LoVo (cell line): ENCODE measurements around the gene HRAS.
"Not testable (repeated sequence)": the region's sequence is repeated elsewhere in the genome, so short reads cannot be mapped to it uniquely, and the experiment has no call there.

Experiments
- DNase-seq: peaks from one replicate; pipeline ENCODE4 v3.0.0-alpha.2; 2016; ENCODE audit warnings: low spot score

The HRAS gene

DNA sequence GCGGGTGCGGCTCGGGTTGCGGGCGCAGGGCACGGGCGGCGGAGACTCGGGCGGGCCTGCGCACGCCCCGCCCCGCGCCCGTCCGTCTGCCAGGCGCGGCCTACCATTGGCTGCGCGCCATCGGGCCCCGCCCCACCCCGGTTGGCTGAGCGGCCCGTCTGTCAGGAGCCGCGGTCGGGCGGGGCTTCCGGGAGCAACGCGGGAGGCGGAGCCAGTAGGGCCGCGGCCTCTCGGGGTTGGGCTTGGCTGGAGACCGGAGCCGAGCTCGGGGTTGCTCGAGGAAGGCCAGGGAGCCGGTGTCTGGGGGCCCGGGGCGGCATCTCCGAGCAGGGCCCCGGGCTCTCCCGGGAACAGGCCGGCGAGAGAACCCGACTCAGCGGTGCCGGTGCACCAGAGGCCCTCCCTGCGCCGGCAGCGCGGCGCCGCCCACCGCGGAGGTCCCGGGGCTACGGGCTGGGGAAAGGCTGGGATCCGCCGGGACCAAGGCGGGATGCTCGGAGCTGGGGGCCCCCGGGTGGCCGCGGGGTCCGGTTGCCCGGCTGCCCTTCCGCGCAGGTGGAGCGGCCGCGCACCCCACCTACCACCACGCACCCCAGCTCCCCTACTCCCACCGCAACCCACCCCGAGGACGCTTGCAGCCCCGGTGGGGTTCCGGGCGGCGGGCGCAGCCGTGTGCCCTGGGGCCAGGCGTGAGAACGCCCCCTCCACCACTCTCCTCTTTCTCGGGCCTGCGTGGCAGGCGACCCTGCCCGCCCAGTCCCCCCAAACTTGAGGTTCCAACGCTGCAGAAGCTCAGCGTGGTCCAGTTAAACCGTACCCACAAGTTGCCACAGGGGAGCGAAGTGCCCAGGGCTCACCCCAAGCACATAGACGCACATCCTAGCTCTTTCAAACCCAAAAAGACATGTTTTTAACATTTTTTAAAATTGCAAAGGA lies at the start of gene HRAS:
Gene HRAS, minus strand, starts transcription at position 58 of the 936 bp plus-strand sequence.
- peak; percentile 97 for DNase-seq

- no peak for DNase-seq
Observed at GRCh38 chr11:584287-584686, 48.9 kb upstream of the HRAS start.

DNA sequence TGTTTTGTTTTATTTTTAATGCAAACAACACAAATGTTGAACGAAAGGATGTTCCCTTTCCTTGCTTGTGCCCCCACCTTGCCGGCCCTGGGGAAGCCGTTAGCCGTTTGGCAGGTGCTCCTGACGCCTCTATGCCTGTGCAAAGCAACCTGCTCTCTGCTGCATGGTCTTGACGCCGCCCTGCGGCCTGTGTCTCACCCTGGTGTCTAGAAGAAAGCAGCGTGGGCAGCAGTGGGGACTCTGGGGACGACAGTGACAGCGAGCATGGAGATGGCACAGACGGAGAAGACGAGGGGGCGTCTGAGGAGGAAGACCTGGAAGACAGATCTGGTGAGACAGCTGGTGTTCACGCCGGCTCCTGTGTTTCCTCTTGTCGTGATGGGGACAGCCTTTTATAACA lies 46.4 kb upstream of the HRAS start:
- DNase-seq = no peak

- DNase-seq = no peak
Observed at GRCh38 chr11:581342-581741, 46.0 kb upstream of the HRAS start.

DNA sequence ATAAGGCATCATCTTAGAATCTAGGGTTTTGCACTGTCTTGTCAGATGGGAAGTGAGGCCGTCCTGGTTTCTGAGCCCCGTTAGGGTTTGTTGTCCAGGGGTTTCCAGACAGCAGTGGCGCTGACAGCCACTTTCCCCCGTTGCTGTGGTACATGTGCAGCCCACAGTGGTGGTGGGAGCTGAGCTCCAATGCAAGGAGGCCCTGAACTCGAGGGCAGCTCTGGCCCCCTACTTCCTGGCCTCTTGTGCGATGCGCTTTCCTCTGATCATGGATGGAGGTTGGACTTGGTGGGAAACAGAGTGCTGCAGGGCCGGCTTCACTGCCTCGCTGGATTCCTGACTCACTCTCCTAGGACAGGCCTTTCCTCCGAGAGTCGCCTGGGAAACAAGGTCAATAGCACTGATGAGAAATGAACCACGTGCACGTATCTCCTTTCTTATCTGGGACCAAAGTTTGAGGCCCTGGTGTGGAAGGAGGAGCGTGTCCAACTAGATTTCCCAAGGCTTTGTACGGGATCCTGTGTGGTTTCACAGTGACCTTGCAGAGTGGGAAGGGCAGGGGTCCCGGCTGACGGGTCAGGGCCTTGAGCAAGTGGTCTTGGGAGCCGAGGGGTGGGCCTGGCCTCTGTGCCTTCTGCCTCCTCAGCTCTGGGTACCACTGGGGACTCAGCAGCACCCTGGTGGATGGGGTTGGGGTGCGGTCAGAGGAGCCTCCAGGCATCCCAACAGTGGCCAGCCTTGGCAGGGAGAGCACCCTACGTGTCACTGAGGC lies 44.6 kb upstream of the HRAS start:
- DNase-seq = no peak

DNA sequence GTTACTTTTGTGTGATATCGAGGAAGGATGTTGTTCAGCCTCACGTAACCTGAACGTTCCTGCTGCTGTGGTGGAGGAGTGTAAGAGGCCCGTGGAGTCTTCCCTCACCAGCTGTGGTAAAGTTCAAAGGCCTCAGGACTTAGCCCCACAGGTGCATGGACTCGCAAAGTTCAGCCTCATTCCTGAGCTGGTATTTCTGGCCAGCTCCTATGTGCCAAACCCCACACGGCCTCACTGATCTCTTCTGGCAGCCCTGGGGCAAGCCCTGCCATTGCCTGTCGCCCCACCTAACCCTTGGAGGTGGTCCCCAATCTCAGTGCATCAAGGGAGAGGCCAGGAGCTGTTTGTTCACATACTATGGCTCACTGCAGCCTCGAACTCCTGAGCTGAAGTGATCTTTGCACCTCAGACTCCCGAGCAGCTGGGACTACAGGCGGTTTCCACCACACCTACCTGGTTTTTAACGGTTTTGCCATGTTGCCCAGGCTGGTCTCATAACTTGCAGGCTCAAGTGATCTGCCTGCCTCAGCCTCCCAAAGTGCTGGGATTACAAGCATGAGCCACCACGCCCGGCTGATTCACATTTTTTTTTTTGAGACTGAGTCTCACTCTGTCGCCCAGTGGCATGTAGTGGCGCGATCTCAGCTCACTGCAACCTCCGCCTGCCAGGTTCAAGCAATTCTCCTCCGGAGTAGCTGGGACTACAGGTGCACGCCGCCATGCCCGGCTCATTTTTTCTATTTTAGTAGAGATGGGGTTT lies 43.1 kb upstream of the HRAS start:
- no peak for DNase-seq

- DNase-seq = no peak
Observed at GRCh38 chr11:577611-577894, 42.2 kb upstream of the HRAS start.

- no peak for DNase-seq
Observed at GRCh38 chr11:576811-577610, 41.6 kb upstream of the HRAS start.

DNA sequence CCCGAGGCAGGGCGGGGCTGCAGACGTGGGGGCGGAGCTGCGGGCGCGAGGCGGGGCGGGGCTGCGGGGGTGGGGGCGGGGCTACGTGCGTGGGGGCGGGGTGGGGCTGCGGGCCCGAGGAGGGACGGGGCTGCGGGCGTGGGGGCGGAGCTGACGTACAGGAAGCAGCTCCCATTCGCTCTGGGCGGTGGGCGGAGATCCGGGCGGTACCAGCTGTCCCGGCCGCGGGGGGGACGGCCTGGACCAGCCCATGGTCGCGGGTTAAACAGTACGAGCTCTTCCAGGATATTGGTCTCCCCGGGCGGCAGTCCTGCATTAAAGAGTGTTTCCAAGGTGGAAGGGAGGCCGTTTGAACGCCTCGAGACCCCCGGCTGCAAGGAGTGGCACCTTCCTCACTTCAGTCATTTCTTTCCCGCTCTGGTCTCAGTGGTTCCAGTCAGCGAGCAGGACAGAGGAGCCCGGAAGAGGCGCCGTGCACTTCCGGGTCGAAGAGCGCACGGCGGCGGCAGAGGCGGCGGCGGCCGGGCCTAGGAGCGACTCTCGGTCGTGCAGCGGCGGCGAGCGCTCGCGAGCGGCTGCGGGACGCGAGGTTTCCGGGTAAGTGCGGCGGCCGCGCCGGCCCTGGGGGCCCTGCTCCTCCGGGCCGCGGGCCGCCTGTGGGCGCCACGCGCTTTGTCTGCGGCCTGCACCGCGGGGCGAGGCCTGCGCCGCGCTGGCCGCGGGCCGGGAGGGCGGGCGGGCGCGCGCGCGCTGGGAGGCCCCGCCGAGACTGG lies 40.8 kb upstream of the HRAS start, which contains the start of gene PHRF1:
Gene PHRF1, plus strand, starts transcription at position 475 of the 773 bp plus-strand sequence. CDS start 5,043 bp downstream, outside the sequence.
- peak; percentile 94 for DNase-seq

- no peak for DNase-seq
Observed at GRCh38 chr11:575313-575995, 40.1 kb upstream of the HRAS start.

DNA sequence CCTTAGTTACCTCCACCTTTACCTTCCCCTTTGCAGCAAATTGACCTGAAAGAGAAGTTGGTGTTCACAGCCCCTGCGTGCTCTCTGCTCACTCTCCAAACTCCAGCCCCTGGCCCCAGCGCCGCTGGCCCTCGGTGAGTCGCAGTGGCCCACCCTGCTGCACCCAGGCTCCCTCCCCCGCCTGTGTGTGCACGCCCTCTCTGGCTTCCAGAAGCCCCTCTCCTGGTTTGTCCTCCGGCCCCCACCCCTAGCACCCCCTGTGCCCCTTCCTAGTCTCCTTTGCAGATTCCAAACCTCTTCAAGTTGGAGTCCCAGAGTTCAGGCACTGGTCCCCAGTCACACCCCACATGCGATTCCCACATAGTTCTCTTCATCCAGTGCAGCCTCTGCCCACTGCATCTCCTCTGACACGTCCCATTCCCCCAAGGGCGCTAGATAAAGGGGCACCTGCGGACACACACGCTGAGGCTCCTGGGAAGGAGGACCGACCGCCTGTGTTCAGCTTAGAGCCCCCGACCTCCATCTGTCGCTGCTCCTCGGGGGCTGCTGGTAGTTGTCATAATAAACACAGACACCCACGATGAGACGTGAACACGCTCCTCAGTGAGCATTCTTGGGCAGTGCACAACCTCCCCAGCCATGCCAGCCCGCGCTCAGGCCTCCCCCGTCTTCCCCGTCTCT lies 39.4 kb upstream of the HRAS start:
- no peak for DNase-seq

- DNase-seq = not testable (repeated sequence)
Observed at GRCh38 chr11:574031-574570, 38.7 kb upstream of the HRAS start.

DNA sequence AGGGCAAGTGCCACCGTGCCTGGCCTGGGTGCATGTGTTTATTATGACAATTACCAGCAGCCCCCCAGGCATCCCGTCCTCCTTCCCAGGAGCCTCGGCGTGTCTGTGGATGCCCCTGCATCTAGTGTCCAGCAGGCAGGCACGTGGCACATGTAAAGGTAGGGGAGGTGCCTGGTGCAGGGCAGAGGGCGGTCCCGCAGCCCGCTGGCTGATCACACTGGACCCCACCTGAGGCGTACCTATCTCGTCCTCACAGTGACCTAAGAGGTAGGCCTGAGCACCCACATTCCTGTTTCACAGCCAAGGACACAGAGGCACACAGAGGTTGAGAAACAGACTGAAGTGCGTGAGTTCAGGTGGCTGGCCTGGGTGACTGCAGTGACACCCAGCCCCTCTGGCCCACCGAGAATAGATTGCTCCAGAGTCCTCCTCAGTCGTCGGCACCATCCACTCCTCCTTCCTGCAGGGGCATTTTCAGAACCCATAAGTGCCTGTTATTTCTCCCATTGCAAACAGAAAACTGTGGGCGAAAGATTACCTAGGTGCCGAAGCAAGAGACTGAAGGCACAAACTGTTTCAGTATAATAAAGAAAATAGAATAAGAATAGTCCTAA lies 37.9 kb upstream of the HRAS start:
- no peak for DNase-seq

GRCh38 chr11:571802-572185 lies 36.4 kb upstream of the HRAS start:
- no peak for DNase-seq

DNA sequence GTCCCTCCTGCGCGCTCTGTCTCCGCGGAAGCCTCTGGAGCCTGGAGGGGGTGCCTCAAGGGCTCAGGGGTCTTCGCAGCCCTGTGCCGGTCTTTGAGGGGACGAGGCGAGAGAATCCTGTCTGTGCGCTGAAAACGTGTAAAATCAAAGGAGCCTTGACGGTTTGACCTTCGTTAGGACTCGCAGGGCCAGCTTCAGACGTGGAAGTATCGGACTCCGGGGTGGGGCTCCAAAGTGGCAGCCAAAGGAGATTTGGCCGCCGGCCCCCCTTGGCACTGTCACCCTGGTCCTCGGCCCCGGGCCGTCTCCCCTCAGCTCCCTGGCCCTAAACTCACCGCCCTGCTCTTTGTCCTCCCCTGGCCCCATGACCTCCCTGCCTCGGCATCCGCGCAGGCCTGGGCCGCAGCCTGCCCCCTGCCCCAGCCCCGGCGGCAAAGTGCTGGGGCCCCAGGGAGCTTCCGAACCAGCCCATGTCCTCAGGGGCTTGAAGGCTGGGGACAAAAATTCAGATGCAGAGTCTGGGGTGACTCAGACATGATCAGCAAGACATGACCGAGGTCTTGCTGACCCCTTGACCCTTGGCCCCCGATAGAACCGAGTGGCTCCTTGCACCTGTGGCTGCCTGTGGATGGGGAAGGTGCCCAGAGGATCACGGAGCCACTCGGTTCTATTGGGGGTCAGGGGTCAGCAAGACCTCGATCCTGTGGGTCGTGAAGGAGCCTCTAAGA lies 33.9 kb upstream of the HRAS start:
- DNase-seq = no peak

GRCh38 chr11:568306-569157 lies 33.2 kb upstream of the HRAS start:
- peak; percentile 96 for DNase-seq

- DNase-seq = no peak
Observed at GRCh38 chr11:567629-568292, 32.4 kb upstream of the HRAS start.
